ENCODE results near the gene ZNF23. TPM values are rescaled to one million over a fixed set of nuclear protein-coding genes. Genes with fewer than 3 reads are reported as not detected.
A peak's percentile ranks its signal among the peaks of the same experiment; 100 is the strongest.

ZNF23 gene
- total and polyA plus RNA-seq, 2 donors from 2014 or later = 7.3 to 9.9 TPM

DNA sequence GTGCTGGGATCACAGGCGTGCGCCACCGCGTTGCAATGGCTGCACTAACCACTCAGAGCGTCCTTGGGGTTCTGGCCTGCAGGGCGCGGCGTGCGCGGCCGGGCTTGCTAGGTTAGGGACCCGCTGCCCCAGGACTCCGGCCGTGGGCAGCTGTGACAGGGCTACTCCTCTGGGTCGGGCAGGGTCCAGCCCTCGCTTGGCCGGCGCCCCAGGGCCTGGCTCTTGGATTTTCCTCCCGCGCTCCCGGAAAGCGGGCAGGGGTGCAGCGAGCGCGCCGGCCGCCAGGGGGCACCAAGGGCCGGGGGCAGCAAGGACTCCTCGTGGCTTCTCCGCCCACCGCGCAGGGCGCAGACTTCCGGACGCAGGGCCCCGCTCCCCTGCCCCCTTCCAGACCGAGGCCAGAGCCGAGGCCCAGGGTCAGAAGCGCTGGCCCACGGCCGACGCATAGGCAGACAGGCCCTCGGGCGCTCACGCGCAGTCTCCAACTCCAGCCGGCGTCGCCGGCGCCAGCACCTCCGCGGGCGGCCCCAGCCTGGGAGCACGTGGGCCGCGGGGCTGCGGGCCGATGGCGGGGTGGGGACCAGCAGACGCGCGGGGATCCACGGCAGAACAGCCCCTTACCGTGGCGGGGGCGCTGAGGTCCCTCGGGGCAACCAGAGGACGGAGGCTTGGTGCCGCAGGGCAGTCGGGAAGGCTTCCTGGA lies 20.5 kb downstream of the ZNF23 start:
- TF ChIP-seq, protein P1, sequence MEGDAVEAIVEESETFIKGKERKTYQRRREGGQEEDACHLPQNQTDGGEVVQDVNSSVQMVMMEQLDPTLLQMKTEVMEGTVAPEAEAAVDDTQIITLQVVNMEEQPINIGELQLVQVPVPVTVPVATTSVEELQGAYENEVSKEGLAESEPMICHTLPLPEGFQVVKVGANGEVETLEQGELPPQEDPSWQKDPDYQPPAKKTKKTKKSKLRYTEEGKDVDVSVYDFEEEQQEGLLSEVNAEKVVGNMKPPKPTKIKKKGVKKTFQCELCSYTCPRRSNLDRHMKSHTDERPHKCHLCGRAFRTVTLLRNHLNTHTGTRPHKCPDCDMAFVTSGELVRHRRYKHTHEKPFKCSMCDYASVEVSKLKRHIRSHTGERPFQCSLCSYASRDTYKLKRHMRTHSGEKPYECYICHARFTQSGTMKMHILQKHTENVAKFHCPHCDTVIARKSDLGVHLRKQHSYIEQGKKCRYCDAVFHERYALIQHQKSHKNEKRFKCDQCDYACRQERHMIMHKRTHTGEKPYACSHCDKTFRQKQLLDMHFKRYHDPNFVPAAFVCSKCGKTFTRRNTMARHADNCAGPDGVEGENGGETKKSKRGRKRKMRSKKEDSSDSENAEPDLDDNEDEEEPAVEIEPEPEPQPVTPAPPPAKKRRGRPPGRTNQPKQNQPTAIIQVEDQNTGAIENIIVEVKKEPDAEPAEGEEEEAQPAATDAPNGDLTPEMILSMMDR (IDR thresholded peaks at IDR 0.05; ENCODE audit: borderline replicate concordance, extremely low read depth, insufficient read depth) = no peak
- Histone ChIP-seq H3K4me3 (ENCODE audit: low read length in 3 of 3) (no peak overlapping the region), H3K9ac (ENCODE audit: low read length in 3 of 3) (no peak overlapping the region), H3K9me3 (ENCODE audit: control insufficient read depth in 2 of 3, insufficient read depth in 1 of 3, low read length in 3 of 3) (peaks cover 0 to 36% (median 4%) of the 10 kb centered on the region in 3 donors), H3K27ac (ENCODE audit: low read depth in 2 of 2, low read length in 2 of 2) (no peak overlapping the region), H3K36me3 (ENCODE audit: control insufficient read depth in 2 of 3, insufficient read depth in 3 of 3, low read length in 3 of 3) (no peaks in the 10 kb centered on the region), H3K27me3 (ENCODE audit: control insufficient read depth, insufficient read depth, low read length) (no peaks in the 10 kb centered on the region), H3K4me1 (ENCODE audit: control insufficient read depth in 2 of 3, insufficient read depth in 2 of 3, low read depth in 1 of 3, low read length in 3 of 3) (no peaks in the 10 kb centered on the region)
- FAIRE-seq (no peak), DNase-seq (no peak)
- intact Hi-C loops (cut with DNase I) = no loop called here

DNA sequence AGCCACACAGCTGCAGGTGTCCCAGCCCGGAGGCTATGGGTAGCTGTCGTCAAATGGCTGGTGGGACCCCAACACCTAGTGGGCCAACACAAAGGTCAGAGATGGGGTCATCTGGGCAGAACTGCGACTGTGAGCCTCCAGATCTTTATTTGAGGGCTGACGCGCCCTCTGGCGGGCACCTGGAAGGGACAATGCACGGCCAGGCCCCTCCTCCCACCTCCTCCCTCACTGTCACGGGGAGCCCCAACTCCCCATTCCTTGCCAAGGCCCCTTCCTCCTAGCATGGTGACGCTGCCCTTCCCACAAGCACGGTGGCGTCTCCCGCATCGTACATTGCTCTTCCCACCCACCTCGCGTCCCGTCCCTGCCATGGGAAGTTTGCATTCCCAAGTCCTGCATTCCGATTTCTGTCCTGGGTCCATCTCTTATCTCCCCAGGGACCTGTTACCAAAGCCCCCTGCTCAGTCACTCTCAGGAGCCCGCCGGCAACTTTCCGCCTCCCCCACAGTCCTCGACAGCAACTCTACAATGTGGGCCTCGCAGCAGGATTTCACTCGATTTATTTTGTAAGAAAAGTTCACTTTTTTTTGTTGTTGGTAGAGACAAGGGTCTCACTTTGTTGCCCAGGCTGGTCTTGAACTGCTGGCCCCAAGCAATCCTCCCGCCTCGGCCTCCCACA lies 21.2 kb downstream of the ZNF23 start:
- Histone ChIP-seq H3K27me3 (ENCODE audit: control insufficient read depth, insufficient read depth, low read length) (no peaks in the 10 kb centered on the region), H3K4me3 (ENCODE audit: low read length in 3 of 3) (no peak overlapping the region), H3K9me3 (ENCODE audit: control insufficient read depth in 2 of 3, insufficient read depth in 1 of 3, low read length in 3 of 3) (peaks cover 0 to 29% (median 3%) of the 10 kb centered on the region in 3 donors), H3K9ac (ENCODE audit: low read length in 3 of 3) (no peak overlapping the region), H3K27ac (ENCODE audit: low read depth in 2 of 2, low read length in 2 of 2) (no peak overlapping the region), H3K36me3 (ENCODE audit: control insufficient read depth in 2 of 3, insufficient read depth in 3 of 3, low read length in 3 of 3) (no peaks in the 10 kb centered on the region), H3K4me1 (ENCODE audit: control insufficient read depth in 2 of 3, insufficient read depth in 2 of 3, low read depth in 1 of 3, low read length in 3 of 3) (no peaks in the 10 kb centered on the region)
- FAIRE-seq = no peak
- TF ChIP-seq, protein P1 (IDR thresholded peaks at IDR 0.05; ENCODE audit: borderline replicate concordance, extremely low read depth, insufficient read depth) = no peak
- no peak for DNase-seq
- intact Hi-C loops (cut with DNase I) = no loop called here

DNA sequence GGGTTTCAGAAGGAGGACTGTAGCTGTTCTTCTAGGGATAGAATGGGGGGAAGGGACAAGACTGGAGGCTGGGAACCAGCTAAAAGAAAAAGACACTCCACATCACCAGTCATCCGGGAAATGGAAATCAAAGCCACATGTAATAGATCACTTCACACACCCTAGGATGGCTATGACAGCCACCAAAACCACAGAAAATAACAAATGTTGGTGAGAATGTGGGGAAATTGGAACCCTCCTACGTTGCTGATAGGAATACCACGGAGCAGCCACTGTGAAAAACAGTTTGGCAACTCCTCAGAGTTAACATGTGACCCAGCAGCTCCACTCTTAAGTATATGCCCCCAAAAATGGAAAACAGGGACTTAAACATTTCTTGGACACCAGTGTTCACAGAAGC lies 22.5 kb downstream of the ZNF23 start:
- peaks cover 0 to 20% (median 0%) of the 10 kb centered on the region in 3 donors for H3K9me3 ChIP-seq (ENCODE audit: control insufficient read depth in 2 of 3, insufficient read depth in 1 of 3, low read length in 3 of 3)
- H3K9ac ChIP-seq (ENCODE audit: low read length in 3 of 3) = no peak overlapping the region
- intact Hi-C loops (cut with DNase I) = no loop called here
- H3K36me3 ChIP-seq (ENCODE audit: control insufficient read depth in 2 of 3, insufficient read depth in 3 of 3, low read length in 3 of 3) = no peaks in the 10 kb centered on the region
- H3K27me3 ChIP-seq (ENCODE audit: control insufficient read depth, insufficient read depth, low read length) = no peaks in the 10 kb centered on the region
- H3K4me1 ChIP-seq (ENCODE audit: control insufficient read depth in 2 of 3, insufficient read depth in 2 of 3, low read depth in 1 of 3, low read length in 3 of 3) = no peaks in the 10 kb centered on the region
- no peak overlapping the region for H3K27ac ChIP-seq (ENCODE audit: low read depth in 2 of 2, low read length in 2 of 2)
- peak in 2 of 5 donors; percentile 16 to 21 for DNase-seq
- TF ChIP-seq, protein P1 (IDR thresholded peaks at IDR 0.05; ENCODE audit: borderline replicate concordance, extremely low read depth, insufficient read depth) = no peak
- H3K4me3 ChIP-seq (ENCODE audit: low read length in 3 of 3) = no peak overlapping the region
- FAIRE-seq = no peak
